GM12878 (cell line): Measurements from ENCODE around the gene MAK.

Source experiments
- CTCF ChIP-seq, 3 experiments: IDR thresholded peaks in 2 of 3; conservative IDR thresholded peaks in 1 of 3; 2 replicates each; pipeline ENCODE4 v1.5.1; 2011; ENCODE audit warnings: low read depth in 3 of 3, low read length in 3 of 3, mild to moderate bottlenecking in 3 of 3, control low read depth in 2 of 3, moderate library complexity in 2 of 3, inconsistent platforms in 1 of 3, mixed read lengths in 1 of 3; ENCODE audit not compliant: control insufficient read depth in 2 of 3, insufficient read depth in 1 of 3; ENCODE audit errors: extremely low read depth in 1 of 3
- FOXK2 ChIP-seq: fragments of 450-650 bp; IDR thresholded peaks from 2 replicates; pipeline ENCODE4 v1.6.1; 2017; ENCODE audit warnings: mild to moderate bottlenecking, moderate library complexity
- KDM1A ChIP-seq: fragments of 200-600 bp; sonication (generic); IDR thresholded peaks from 2 replicates; pipeline ENCODE4 v1.6.1; 2016; ENCODE audit warnings: borderline replicate concordance
- RUNX3 ChIP-seq: IDR thresholded peaks from 2 replicates; pipeline ENCODE4 v1.6.1; 2012; ENCODE audit warnings: low read length, inconsistent platforms
- ZZZ3 ChIP-seq: IDR thresholded peaks from 2 replicates; pipeline ENCODE4 v1.6.1; 2011; ENCODE audit warnings: low read depth; ENCODE audit not compliant: control insufficient read depth, insufficient read length

- TF ChIP-seq ZZZ3 = no peak
- no peak for TF ChIP-seq KDM1A
- TF ChIP-seq FOXK2 = no peak
- no peak for TF ChIP-seq RUNX3
- TF ChIP-seq CTCF (IDR thresholded peaks at IDR 0.05 in 2 of 3, conservative IDR thresholded peaks at IDR 0.05 in 1 of 3; ENCODE audit: control insufficient read depth in 2 of 3, extremely low read depth in 1 of 3, insufficient read depth in 1 of 3, low read depth in 3 of 3, low read length in 3 of 3) = no peak
Observed at GRCh38 chr6:10722570-10722819, 115.8 kb downstream of the MAK start.
